ENCODE data around the gene ARL6. TPM values are rescaled to one million over a fixed set of nuclear protein-coding genes. Genes with fewer than 3 reads are reported as not detected.
A peak's percentile ranks its signal among the peaks of the same experiment; 100 is the strongest.

Gene ARL6
- total RNA-seq, 1 donor from 2014 or later, result 9.6 TPM

DNA sequence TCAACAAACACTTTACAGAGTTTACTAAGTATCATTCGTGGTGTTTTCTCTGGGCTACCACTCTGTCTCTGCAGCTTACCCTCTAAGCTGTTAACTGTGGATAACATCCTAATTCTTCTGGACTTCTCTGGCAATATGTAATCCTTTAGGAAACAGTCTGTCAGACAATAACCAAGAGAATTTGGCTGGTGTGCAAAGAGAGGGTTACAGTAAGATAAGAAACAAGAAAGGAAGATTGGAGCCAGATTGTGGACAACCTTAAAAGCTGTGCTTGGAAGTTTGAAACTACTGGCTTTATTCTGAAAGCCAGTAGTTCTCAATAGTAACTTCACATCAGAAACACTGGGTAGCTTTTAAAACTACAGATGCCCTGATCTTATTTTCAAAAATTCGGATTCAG lies 778 bp downstream of the ARL6 start:
- no peak for DNase-seq
- H3K36me3 Mint-ChIP-seq (ENCODE audit: unreplicated experiment), result no peaks in the 10 kb centered on the region
- no peak for TF ChIP-seq CTCF (IDR thresholded peaks at IDR 0.05; ENCODE audit: partially characterized antibody, unreplicated experiment)

GRCh38 chr3:97772926-97773325 lies 8.4 kb downstream of the ARL6 start:
- no peak for TF ChIP-seq CTCF (IDR thresholded peaks at IDR 0.05; ENCODE audit: partially characterized antibody, unreplicated experiment)
- Mint-ChIP-seq H3K4me1 (ENCODE audit: low read depth, unreplicated experiment) (peaks cover 3% of the 10 kb centered on the region), H3K4me3 (ENCODE audit: unreplicated experiment) (no peak overlapping the region), H3K36me3 (ENCODE audit: unreplicated experiment) (peaks cover 7% of the 10 kb centered on the region), H3K9me3 (ENCODE audit: unreplicated experiment) (peaks cover 2% of the 10 kb centered on the region), H3K27me3 (ENCODE audit: unreplicated experiment) (no peaks in the 10 kb centered on the region), H3K27ac (ENCODE audit: unreplicated experiment) (no peak overlapping the region)
- no peak for DNase-seq

More for the DNA sequence above, 778 bp downstream of the ARL6 start:
- Mint-ChIP-seq H3K9me3 (ENCODE audit: unreplicated experiment) (peaks cover 2% of the 10 kb centered on the region), H3K4me3 (ENCODE audit: unreplicated experiment) (peak overlapping the region; percentile 98), H3K4me1 (ENCODE audit: low read depth, unreplicated experiment) (peaks cover 8% of the 10 kb centered on the region), H3K27me3 (ENCODE audit: unreplicated experiment) (peaks cover 10% of the 10 kb centered on the region), H3K27ac (ENCODE audit: unreplicated experiment) (no peak overlapping the region)

DNA sequence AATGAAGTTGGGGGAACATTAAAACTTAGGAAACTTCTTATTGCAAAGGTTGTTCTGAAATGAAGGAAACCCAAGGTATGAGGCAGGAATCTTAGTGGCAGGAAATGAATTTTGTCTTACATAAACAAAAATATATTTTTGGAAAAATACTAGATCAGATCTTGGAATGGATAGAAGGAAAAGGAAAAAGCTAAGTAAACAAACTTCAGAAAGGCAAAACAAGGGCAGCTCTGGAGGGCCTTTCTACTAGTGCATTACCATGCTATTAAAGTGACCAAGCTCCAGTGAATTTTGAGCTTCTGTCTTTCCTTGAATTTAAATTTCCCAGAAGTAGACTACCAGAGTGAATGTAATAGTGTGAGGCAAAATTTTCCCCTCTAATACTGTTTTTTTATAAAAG lies 13.6 kb downstream of the ARL6 start:
- no peak overlapping the region for H3K4me3 Mint-ChIP-seq (ENCODE audit: unreplicated experiment)
- no peak overlapping the region for H3K27ac Mint-ChIP-seq (ENCODE audit: unreplicated experiment)

DNA sequence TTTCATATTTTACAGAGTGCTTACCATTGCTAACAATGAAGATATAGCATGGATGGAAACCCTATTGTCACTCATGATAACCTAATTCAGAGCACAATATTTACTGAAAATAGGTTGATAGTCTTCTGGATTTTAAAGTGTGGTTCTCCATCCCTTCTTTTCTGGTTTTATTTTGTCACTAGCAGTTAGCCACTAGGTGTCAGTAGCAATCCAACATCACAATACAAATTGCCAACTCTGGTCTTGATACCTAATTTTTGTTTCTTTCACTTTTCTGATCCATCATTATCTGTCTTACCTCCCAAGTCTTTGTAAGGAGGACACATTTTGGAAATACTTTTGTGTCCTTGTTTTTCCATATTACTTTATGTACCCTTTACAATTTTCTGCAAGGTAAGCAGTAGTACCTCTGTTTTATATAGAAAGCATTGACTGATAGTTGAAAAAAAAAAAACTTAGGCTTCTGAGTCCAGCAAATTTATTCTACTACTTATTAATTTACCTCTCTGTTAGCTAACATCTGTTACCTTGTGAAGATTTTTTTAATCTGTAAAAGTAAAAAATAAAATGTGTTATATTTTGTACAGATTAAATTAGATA lies 29.0 kb downstream of the ARL6 start:
- DNase-seq, result no peak
- H3K4me3 Mint-ChIP-seq (ENCODE audit: unreplicated experiment), result no peak overlapping the region
- peaks cover 6% of the 10 kb centered on the region for H3K4me1 Mint-ChIP-seq (ENCODE audit: low read depth, unreplicated experiment)
- TF ChIP-seq CTCF (IDR thresholded peaks at IDR 0.05; ENCODE audit: partially characterized antibody, unreplicated experiment), result peak; percentile 77
- H3K27me3 Mint-ChIP-seq (ENCODE audit: unreplicated experiment), result no peaks in the 10 kb centered on the region
- H3K27ac Mint-ChIP-seq (ENCODE audit: unreplicated experiment), result no peak overlapping the region
- no peaks in the 10 kb centered on the region for H3K36me3 Mint-ChIP-seq (ENCODE audit: unreplicated experiment)
- H3K9me3 Mint-ChIP-seq (ENCODE audit: unreplicated experiment), result no peaks in the 10 kb centered on the region

More for the DNA sequence above, 13.6 kb downstream of the ARL6 start:
- no peaks in the 10 kb centered on the region for H3K36me3 Mint-ChIP-seq (ENCODE audit: unreplicated experiment)
- H3K27me3 Mint-ChIP-seq (ENCODE audit: unreplicated experiment), result no peaks in the 10 kb centered on the region
- H3K9me3 Mint-ChIP-seq (ENCODE audit: unreplicated experiment), result peaks cover 2% of the 10 kb centered on the region
- TF ChIP-seq CTCF (IDR thresholded peaks at IDR 0.05; ENCODE audit: partially characterized antibody, unreplicated experiment), result no peak
- peaks cover 3% of the 10 kb centered on the region for H3K4me1 Mint-ChIP-seq (ENCODE audit: low read depth, unreplicated experiment)
- no peak for DNase-seq

DNA sequence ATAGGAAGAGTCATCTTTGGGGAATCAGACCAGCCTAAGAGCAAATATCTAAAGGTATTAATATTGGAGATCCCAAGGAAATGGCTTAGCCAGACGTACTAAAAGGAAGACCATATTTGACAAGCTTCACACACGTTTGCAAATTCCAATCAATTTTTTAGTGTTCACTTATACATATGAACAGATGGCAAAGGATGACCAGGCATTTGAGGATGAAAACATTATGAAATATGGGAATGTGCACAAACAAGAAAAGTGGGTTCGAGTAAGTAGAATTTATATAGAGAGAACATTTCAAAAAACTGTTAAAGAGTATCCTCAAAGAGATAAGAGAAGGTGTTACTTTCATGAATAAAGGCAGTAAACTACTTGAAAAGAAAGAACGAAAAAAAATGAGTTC lies 31.4 kb downstream of the ARL6 start:
- no peaks in the 10 kb centered on the region for H3K27me3 Mint-ChIP-seq (ENCODE audit: unreplicated experiment)
- no peak overlapping the region for H3K27ac Mint-ChIP-seq (ENCODE audit: unreplicated experiment)
- H3K9me3 Mint-ChIP-seq (ENCODE audit: unreplicated experiment), result no peaks in the 10 kb centered on the region
- H3K36me3 Mint-ChIP-seq (ENCODE audit: unreplicated experiment), result no peaks in the 10 kb centered on the region
- TF ChIP-seq CTCF (IDR thresholded peaks at IDR 0.05; ENCODE audit: partially characterized antibody, unreplicated experiment), result no peak
- peaks cover 8% of the 10 kb centered on the region for H3K4me1 Mint-ChIP-seq (ENCODE audit: low read depth, unreplicated experiment)
- no peak overlapping the region for H3K4me3 Mint-ChIP-seq (ENCODE audit: unreplicated experiment)
- DNase-seq, result no peak

Measured in glutamatergic neuron (in vitro differentiated cells).